Activated naive CD4-positive, alpha-beta T cell treated with anti-CD3 and anti-CD28 coated beads for 36 hours (primary cell): ENCODE data around the gene ELFN1. TPM values are rescaled to one million over a fixed set of nuclear protein-coding genes. Genes with fewer than 3 reads are reported as not detected.
A peak's percentile ranks its signal among the peaks of the same experiment; 100 is the strongest.

ENCODE experiments used
- CTCF ChIA-PET: fragments of 350-600 bp; sonication (Branson Sonifier 250); formaldehyde crosslinking; loops from one replicate; lab custom pipeline; 2021; ENCODE audit warnings: antibody characterized with exemption; lab: Charles Lee
- DNase-seq: peaks from one replicate; pipeline ENCODE4 v3.0.0-alpha.2; 2020
- H3K27ac Mint-ChIP-seq: one replicate; pipeline ENCODE4 v1.8.0; 2021; ENCODE audit warnings: mild to moderate bottlenecking, mixed read lengths
- H3K27me3 Mint-ChIP-seq: one replicate; pipeline ENCODE4 v1.8.0; 2021; ENCODE audit warnings: low read depth, mixed read lengths
- H3K36me3 Mint-ChIP-seq: one replicate; pipeline ENCODE4 v1.8.0; 2021; ENCODE audit warnings: low read depth, mixed read lengths
- H3K4me1 Mint-ChIP-seq: one replicate; pipeline ENCODE4 v1.8.0; 2021; ENCODE audit warnings: low read depth, mixed read lengths
- H3K4me3 Mint-ChIP-seq: one replicate; pipeline ENCODE4 v1.8.0; 2021; ENCODE audit warnings: mild to moderate bottlenecking, moderate library complexity, mixed read lengths
- H3K9me3 Mint-ChIP-seq: one replicate; pipeline ENCODE4 v1.8.0; 2021; ENCODE audit warnings: mixed read lengths
- intact Hi-C: fragments of 100-400 bp; cut with micrococcal nuclease; formaldehyde crosslinking; loops from one replicate; pipeline ENCODE4 v1.15.1; 2023
- total RNA-seq, 2 experiments: library from RNA; stranded (reverse); gene quantifications; one replicate each; pipeline ENCODE4 v1.2.3, GENCODE V29; 2021

The ELFN1 gene
- total RNA-seq, 2 experiments from 2014 or later: not detected

DNA sequence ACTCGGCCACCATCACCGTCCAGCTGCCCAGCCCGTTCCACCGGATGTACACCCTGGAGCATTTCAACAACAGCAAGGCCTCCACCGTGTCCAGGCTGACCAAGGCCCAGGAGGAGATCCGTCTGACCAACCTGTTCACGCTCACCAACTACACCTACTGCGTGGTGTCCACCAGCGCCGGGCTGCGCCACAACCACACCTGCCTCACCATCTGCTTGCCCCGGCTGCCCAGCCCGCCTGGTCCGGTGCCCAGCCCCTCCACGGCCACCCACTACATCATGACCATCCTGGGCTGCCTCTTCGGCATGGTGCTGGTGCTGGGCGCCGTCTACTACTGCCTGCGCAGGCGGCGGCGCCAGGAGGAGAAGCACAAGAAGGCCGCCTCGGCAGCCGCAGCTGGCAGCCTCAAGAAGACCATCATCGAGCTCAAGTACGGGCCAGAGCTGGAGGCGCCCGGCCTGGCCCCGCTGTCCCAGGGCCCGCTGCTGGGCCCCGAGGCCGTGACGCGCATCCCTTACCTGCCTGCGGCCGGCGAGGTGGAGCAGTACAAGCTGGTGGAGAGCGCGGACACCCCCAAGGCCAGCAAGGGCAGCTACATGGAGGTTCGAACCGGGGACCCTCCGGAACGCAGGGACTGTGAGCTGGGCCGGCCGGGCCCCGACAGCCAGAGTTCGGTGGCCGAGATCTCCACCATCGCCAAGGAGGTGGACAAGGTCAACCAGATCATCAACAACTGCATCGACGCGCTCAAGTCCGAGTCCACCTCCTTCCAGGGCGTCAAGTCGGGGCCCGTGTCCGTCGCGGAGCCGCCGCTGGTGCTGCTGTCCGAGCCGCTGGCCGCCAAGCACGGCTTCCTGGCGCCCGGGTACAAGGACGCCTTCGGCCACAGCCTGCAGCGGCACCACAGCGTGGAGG, 75.8 kb downstream of the ELFN1 start:
- Mint-ChIP-seq H3K36me3 (no peaks in the 10 kb centered on the region), H3K27ac (no peak overlapping the region), H3K4me1 (peaks cover 5% of the 10 kb centered on the region), H3K9me3 (no peaks in the 10 kb centered on the region), H3K4me3 (no peak overlapping the region), H3K27me3 (peaks cover 4% of the 10 kb centered on the region)
- CTCF ChIA-PET: no interaction called here
- intact Hi-C loops: no loop called here
- no peak for DNase-seq

DNA sequence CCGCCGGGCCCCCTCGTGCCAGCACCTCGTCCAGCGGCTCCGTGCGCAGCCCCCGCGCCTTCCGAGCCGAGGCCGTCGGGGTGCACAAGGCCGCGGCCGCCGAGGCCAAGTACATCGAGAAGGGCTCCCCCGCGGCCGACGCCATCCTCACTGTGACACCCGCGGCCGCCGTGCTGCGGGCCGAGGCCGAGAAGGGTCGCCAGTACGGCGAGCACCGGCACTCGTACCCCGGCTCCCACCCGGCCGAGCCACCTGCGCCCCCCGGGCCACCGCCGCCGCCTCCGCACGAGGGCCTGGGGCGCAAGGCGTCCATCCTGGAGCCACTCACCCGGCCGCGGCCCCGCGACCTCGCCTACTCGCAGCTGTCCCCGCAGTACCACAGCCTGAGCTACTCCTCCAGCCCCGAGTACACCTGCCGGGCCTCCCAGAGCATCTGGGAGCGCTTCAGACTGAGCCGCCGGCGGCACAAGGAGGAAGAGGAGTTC, 76.5 kb downstream of the ELFN1 start:
- intact Hi-C loops: no loop called here
- Mint-ChIP-seq H3K36me3 (no peaks in the 10 kb centered on the region), H3K4me1 (peaks cover 5% of the 10 kb centered on the region), H3K27me3 (peaks cover 4% of the 10 kb centered on the region), H3K27ac (no peak overlapping the region), H3K9me3 (no peaks in the 10 kb centered on the region), H3K4me3 (no peak overlapping the region)
- DNase-seq: no peak
- CTCF ChIA-PET: no interaction called here

DNA sequence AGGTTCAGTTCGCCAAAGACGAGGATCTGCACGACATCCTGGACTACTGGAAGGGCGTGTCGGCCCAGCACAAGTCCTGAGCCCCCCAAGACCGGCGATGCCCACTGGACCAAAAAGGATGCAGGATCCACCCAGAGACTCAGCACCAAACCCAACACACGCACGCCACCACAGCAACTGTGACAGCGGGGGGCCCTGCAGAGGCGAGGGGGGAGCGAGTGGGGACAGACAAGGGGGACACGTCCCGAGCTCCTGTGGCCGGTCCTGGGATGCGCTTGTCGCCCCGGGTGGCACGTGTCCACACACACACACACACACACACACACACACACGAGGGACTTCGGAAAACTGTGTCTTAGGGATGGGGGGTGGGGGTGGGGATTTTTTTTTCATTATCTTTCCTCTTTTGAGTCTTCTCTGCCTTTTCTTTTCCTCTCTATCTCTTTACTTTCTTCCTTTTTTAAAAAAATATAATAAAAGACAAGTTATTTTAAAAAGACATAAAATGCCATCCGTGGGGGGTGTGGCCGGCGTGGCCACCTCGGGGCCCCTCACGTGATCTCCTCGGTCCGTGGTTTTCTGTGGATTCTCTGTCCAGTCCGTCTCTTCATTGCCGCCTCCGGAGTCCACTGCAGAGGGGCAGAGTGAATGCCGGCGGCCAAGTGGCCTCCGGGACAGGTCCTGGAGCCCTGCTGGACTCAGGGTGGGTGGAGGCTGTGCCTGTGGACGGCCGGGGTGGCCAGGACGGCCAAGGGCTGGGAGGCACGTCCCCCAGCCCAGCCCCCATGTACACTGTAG, 77.1 kb downstream of the ELFN1 start:
- intact Hi-C loops: no loop called here
- Mint-ChIP-seq H3K36me3 (no peaks in the 10 kb centered on the region), H3K27ac (no peak overlapping the region), H3K9me3 (no peaks in the 10 kb centered on the region), H3K4me3 (no peak overlapping the region), H3K27me3 (peaks cover 4% of the 10 kb centered on the region), H3K4me1 (peaks cover 3% of the 10 kb centered on the region)
- CTCF ChIA-PET: no interaction called here
- no peak for DNase-seq

DNA sequence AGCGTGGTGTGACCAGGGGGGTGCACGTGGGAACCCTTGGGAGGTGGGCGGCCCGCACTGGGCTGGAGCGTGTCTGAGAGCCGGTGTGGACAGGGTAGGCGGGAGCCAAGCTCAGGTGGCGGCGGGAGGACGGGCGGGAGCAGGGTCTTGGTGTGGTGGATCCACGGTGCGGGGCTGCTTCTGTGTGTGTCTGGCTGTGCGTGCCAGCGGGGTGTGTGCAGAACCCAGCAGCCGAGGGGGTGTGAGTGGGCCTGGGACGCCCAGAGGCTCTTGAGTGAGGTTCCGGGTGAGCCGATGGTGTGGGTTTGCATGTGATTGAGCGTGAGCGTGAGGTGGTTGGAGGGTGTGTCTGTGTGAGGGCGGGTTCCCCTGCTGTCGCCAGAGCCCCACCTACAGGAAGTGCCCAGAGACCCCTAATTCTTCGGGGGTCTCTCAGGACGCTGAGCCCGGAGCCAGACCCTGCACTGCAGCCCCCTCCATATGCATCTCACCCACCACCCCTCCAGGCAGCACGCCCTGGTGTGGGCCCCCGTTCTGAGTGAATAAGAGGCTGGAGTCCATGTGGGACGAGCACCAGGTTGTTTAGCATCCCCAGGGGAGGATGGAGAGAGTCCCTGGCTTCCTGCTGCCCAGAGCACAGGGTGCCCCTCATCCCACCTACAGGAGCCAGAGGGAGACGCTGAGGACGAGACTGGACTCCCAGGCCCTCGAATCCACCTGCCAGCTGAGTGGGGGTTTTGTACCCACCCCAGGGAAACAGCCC, 78.2 kb downstream of the ELFN1 start:
- Mint-ChIP-seq H3K4me3 (no peak overlapping the region), H3K9me3 (no peaks in the 10 kb centered on the region), H3K27me3 (peaks cover 4% of the 10 kb centered on the region), H3K36me3 (no peaks in the 10 kb centered on the region), H3K4me1 (no peaks in the 10 kb centered on the region), H3K27ac (peak overlapping the region; percentile 61)
- intact Hi-C loops: no loop called here
- DNase-seq: no peak
- CTCF ChIA-PET: no interaction called here

DNA sequence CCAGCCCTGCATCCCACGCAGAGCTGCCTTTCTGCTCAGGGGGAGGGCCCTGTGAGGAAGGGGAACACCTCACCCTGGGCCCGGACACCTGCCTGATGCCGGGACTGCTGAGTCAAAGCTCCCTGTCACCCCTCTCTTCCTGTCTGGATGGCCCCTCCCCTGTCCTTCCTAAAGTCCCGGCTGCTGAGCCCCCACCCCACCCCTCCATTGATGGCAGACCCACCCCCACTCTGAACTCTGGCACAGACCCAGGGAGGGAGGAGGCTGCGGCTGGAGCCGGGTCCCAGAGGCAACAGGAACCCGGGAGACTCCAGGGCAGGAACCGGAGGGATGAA, 78.7 kb downstream of the ELFN1 start:
- DNase-seq: no peak
- Mint-ChIP-seq H3K27ac (no peak overlapping the region), H3K27me3 (peaks cover 4% of the 10 kb centered on the region), H3K4me3 (no peak overlapping the region), H3K36me3 (no peaks in the 10 kb centered on the region), H3K9me3 (no peaks in the 10 kb centered on the region), H3K4me1 (no peaks in the 10 kb centered on the region)
- CTCF ChIA-PET: no interaction called here
- intact Hi-C loops: no loop called here

DNA sequence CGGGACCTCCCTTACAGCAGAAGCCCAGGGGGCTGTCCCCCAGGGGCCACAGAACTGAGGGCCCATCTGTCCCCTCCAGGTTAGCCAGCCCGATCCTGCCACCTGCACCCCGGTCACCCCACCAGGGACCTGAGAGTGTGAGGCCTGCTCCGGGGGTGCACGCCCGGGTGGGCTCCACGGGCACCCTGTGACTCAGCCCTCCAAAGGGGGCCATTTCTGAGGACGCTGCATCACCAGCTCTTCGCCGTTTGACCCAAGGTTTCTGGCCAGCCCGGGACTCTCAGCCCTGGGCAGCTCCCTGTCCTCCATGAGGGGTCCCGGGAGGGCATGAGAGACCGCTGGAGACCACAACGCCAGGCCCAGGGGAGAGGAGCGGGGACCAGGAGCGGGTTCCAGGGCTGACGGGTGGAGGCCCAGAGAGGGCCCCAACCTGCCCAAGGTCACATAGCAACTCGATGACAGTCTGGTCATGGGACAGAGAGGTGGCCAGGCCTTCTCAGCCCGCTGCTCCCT, 79.3 kb downstream of the ELFN1 start:
- CTCF ChIA-PET: no interaction called here
- Mint-ChIP-seq H3K36me3 (no peaks in the 10 kb centered on the region), H3K4me1 (no peaks in the 10 kb centered on the region), H3K27me3 (peaks cover 4% of the 10 kb centered on the region), H3K9me3 (no peaks in the 10 kb centered on the region), H3K27ac (no peak overlapping the region), H3K4me3 (no peak overlapping the region)
- DNase-seq: no peak
- intact Hi-C loops: no loop called here

DNA sequence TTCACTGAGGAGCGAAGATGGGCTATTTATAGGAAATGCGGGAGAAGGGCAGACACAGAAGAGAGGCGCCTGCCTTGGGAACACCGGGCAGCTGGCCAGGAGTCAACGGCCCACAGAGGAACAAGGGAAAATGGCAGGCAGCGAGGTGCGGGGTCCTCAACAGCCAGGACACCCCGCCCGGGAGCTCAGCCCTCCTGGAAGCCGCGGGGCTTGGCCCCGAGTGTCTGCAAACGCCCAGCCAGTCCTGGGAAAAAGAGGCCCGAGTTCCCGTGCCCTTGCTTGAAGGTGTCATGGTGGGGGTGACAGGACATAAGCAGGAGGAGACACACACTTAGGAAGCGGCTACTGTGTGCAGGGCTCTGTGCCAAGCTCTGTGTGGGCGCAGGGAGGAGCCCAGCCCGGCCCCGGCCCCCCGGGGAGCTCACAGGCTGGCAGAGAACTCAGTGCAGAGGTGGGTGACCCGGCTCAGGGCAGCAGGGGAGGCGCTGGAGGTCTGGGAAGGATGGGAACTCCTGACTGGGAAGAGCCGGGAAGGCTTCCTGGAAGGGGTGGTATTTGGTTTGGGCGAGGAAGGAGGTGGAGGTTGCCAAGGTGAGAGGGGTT, 79.9 kb downstream of the ELFN1 start:
- H3K4me1 Mint-ChIP-seq: no peaks in the 10 kb centered on the region
- peaks cover 4% of the 10 kb centered on the region for H3K27me3 Mint-ChIP-seq
- H3K9me3 Mint-ChIP-seq: no peaks in the 10 kb centered on the region
- CTCF ChIA-PET: no interaction called here
- intact Hi-C loops: no loop called here
- no peak overlapping the region for H3K4me3 Mint-ChIP-seq
- H3K36me3 Mint-ChIP-seq: no peaks in the 10 kb centered on the region
- no peak overlapping the region for H3K27ac Mint-ChIP-seq
- DNase-seq: no peak

DNA sequence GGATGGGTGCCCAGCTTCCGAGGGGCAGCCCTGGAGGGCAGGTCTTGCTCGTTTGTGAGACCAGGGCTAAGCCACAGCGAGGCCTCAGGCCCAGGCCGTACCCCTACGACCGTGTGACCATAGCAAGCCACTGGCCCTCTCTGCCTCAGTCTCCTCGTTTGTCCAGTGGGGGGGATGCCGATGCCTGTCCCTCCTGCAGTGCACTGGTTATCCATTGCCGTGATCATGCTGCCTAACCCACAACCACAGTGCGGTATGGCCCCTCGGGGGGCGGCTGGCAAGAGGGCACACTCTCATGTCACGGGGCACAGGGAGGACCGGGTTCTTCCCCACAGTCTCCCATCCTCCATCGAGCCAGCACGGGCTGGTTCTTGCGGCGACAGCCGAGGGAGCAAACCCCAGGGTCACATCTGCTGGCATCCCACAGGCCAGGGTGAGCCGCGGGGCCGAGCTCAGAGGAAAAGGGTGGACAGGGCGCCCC, 80.5 kb downstream of the ELFN1 start:
- H3K36me3 Mint-ChIP-seq: no peaks in the 10 kb centered on the region
- CTCF ChIA-PET: no interaction called here

DNA sequence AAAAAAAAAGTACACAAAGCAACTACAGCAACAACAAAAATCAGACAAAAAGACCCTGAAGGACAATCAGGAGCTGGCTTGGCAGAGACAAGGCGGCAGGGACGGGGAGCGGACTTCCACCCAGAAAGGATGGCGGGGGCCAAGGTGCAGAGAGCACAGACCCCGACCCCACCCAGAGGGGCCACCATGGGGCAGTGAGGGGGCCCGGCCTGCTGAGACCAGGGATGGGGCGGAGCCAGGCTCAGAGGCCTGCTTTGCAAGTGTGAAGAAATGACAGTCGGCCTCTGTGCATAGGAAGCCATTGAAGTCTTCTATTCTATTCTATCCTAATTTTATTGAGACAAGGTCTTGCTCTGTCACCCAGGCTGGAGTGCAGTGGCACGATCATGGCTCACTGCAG, 82.0 kb downstream of the ELFN1 start:
- H3K9me3 Mint-ChIP-seq: no peaks in the 10 kb centered on the region
- no peak overlapping the region for H3K4me3 Mint-ChIP-seq
- CTCF ChIA-PET: interaction anchor here (0.7 to 1.1 kb wide), 3 partner anchors 15 to 195 kb away, joined by 3 read pairs; no protein-coding TSS in a partner anchor
- H3K27ac Mint-ChIP-seq: no peak overlapping the region
- intact Hi-C loops: no loop called here
- H3K27me3 Mint-ChIP-seq: peaks cover 4% of the 10 kb centered on the region
- no peak for DNase-seq
- H3K4me1 Mint-ChIP-seq: no peaks in the 10 kb centered on the region
- H3K36me3 Mint-ChIP-seq: no peaks in the 10 kb centered on the region

More for the DNA sequence above, 80.5 kb downstream of the ELFN1 start:
- H3K27me3 Mint-ChIP-seq: peaks cover 4% of the 10 kb centered on the region
- no peak overlapping the region for H3K4me3 Mint-ChIP-seq
- DNase-seq: no peak
- H3K4me1 Mint-ChIP-seq: no peaks in the 10 kb centered on the region
- H3K27ac Mint-ChIP-seq: no peak overlapping the region
- H3K9me3 Mint-ChIP-seq: no peaks in the 10 kb centered on the region
- intact Hi-C loops: no loop called here

DNA sequence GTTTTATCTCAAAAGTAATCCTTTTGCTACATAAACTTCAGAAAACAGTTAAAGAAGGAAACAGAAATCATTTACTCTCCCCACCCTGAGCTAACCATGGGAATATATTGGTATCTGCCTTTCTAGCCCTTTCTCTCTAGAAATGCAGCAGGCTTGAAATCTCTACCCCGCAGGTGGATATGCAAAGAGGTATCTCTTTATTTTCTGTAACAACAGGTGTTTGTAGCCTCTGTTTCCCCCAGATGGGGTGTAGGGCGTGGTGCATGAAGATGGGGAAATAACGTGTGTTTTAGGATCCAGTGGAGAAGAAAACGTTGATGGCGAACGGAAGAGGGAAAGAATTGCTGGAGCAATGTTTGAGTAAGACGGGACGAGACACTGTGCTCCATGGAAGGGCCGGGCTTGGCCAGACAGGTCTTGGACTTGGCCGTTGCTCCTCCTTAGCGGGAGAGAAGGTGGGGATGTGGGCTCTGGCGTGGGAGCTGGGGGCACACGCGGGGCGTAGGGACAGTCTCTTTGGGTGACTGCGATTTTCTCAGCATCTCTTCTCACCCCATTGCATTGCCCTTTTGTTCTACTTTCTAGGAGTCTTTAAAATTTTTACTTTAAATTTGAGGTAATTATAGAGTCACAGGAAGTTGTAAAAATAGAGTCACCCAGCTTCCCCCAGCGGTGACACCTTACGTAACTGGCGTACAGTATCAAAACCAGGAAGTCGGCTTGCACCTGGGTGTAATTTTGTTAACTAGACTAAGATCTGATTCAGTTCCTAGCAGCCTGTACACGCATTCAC, 82.9 kb downstream of the ELFN1 start:
- H3K27ac Mint-ChIP-seq: no peak overlapping the region
- H3K4me1 Mint-ChIP-seq: no peaks in the 10 kb centered on the region
- H3K27me3 Mint-ChIP-seq: peaks cover 2% of the 10 kb centered on the region
- H3K36me3 Mint-ChIP-seq: no peaks in the 10 kb centered on the region
- H3K9me3 Mint-ChIP-seq: no peaks in the 10 kb centered on the region
- H3K4me3 Mint-ChIP-seq: no peak overlapping the region
- DNase-seq: peak; percentile 18
- intact Hi-C loops: no loop called here
- CTCF ChIA-PET: interaction anchor here (0.7 to 1.1 kb wide), 2 partner anchors 21 to 196 kb away, joined by 3 read pairs; no protein-coding TSS in a partner anchor

DNA sequence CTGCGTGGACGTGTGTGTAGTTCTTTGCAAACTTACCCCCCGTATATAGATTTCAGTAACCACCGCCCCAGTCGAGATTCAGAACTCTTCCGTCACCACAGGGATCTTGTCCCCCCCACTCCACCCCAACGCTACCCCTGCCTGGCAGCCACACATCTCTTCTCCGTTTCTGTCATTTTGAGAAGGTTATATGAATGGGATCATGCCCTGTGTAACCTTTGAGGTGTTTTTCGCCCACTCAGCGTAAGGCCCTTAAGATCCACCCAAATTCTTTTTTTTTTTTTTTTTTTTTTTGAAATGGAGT, 83.4 kb downstream of the ELFN1 start:
- Mint-ChIP-seq H3K27ac (no peak overlapping the region), H3K36me3 (no peaks in the 10 kb centered on the region), H3K4me1 (no peaks in the 10 kb centered on the region), H3K27me3 (no peaks in the 10 kb centered on the region), H3K9me3 (no peaks in the 10 kb centered on the region), H3K4me3 (no peak overlapping the region)
- CTCF ChIA-PET: no interaction called here
- no peak for DNase-seq
- intact Hi-C loops: no loop called here
